Effector memory CD4-positive, alpha-beta T cell (primary cell): ENCODE results near the gene HYAL3.
A peak's percentile ranks its signal among the peaks of the same experiment; 100 is the strongest.

Experiments
- DNase-seq, 3 donors: peaks; one replicate each; pipeline ENCODE4 v3.0.0-alpha.2; 2020
- H3K27ac ChIP-seq: 2 replicates; pipeline ENCODE4 v1.7.0; 2013; ENCODE audit warnings: mild to moderate bottlenecking, low read length, moderate library complexity; ENCODE audit not compliant: insufficient read depth, poor library complexity, severe bottlenecking
- H3K27me3 ChIP-seq: replicated peaks from 2 replicates; pipeline ENCODE4 v1.7.0; 2013; ENCODE audit warnings: mild to moderate bottlenecking, low read length; ENCODE audit not compliant: insufficient read depth, control insufficient read depth, poor library complexity, severe bottlenecking
- H3K36me3 ChIP-seq: 2 replicates; pipeline ENCODE4 v1.7.0; 2013; ENCODE audit warnings: mild to moderate bottlenecking, low read length, moderate library complexity; ENCODE audit not compliant: control insufficient read depth, insufficient read depth
- H3K4me1 ChIP-seq: 2 replicates; pipeline ENCODE4 v1.7.0; 2013; ENCODE audit warnings: low read length, mild to moderate bottlenecking; ENCODE audit not compliant: control insufficient read depth, insufficient read depth, poor library complexity, severe bottlenecking
- H3K4me3 ChIP-seq: 2 replicates; pipeline ENCODE4 v1.7.0; 2013; ENCODE audit warnings: low read length, low read depth, mild to moderate bottlenecking; ENCODE audit not compliant: insufficient read depth, poor library complexity, severe bottlenecking
- H3K9me3 ChIP-seq: 2 replicates; pipeline ENCODE4 v1.7.0; 2013; ENCODE audit warnings: mild to moderate bottlenecking, low read length, moderate library complexity; ENCODE audit not compliant: control insufficient read depth

HYAL3 gene

DNA sequence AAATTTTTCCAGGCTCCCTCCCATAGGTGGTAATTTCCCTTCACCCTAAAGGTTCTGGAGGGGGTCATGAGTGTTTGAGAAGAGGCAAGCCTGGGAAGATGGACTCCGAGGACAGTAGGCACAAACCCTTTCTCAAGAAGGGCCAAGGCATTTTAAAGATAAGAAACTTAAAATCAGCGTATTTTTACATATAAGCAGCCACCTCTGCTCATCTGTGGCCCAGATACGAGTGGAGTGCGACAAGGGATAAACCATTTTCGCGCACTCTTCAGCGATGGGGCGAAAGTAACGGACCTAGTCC, 40.9 kb upstream of the HYAL3 start:
- H3K27ac ChIP-seq: peak overlapping the region; percentile 95
- H3K36me3 ChIP-seq: no peaks in the 10 kb centered on the region
- H3K27me3 ChIP-seq: no peaks in the 10 kb centered on the region
- H3K4me3 ChIP-seq: peak overlapping the region; percentile 51
- H3K9me3 ChIP-seq: no peaks in the 10 kb centered on the region
- DNase-seq: no peak
- peaks cover 36% of the 10 kb centered on the region for H3K4me1 ChIP-seq

DNA sequence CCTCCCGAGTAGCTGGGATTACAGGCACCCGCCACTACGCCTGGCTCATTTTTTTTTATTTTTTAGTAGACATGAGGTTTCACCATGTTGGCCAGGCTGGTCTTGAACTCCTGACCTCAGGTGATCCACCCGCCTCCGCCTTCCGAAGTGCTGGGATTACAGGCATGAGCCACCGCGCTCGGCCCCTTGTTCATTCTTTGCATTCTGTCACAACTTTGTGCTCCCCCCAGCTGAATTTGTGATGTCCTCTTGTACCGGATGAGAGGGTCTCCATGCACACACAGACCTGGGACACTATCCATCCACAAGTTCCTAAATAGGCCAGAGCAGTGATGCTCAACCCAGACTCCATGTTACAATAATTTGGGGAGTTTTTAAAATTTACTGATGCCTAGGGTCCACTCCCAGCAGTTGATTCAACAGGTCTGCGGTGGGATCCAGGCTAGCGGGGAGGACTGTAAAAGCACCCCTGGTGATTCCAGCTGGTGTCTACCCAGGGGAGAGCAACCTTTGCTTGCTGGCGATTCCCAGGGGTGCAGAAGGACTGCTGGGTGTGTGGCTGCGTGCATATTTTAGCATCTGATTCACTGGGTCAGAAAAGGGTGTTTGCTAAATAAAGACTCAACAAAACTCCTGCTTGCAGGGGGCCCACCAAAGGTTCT, 40.4 kb upstream of the HYAL3 start:
- DNase-seq: no peak
- H3K9me3 ChIP-seq: no peaks in the 10 kb centered on the region
- peaks cover 39% of the 10 kb centered on the region for H3K4me1 ChIP-seq
- H3K4me3 ChIP-seq: peak overlapping the region; percentile 51
- no peaks in the 10 kb centered on the region for H3K36me3 ChIP-seq
- no peaks in the 10 kb centered on the region for H3K27me3 ChIP-seq
- peak overlapping the region; percentile 95 for H3K27ac ChIP-seq

DNA sequence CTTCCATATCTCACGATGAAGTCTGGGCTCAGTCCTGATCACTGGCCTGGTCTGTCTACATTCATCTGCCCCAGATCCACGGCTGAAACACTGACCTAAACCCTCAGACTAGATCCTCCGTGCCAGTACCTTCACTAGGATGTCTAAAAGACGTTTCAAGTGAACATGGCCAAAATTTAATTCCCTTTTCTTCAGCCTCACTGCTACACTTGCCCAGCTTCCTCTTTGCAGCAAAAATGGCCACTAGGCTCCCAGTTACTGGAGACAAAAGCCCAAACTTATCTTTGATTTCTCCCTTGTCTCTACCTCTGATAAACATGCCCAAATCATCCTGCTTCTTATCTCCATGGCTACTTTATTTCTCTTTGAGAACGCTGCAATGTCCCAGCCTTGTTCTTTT, 39.8 kb upstream of the HYAL3 start:
- Histone ChIP-seq H3K4me1 (peaks cover 45% of the 10 kb centered on the region), H3K9me3 (no peaks in the 10 kb centered on the region), H3K27me3 (no peaks in the 10 kb centered on the region), H3K4me3 (peak overlapping the region; percentile 77), H3K36me3 (no peaks in the 10 kb centered on the region), H3K27ac (peak overlapping the region; percentile 95)
- no peak for DNase-seq

DNA sequence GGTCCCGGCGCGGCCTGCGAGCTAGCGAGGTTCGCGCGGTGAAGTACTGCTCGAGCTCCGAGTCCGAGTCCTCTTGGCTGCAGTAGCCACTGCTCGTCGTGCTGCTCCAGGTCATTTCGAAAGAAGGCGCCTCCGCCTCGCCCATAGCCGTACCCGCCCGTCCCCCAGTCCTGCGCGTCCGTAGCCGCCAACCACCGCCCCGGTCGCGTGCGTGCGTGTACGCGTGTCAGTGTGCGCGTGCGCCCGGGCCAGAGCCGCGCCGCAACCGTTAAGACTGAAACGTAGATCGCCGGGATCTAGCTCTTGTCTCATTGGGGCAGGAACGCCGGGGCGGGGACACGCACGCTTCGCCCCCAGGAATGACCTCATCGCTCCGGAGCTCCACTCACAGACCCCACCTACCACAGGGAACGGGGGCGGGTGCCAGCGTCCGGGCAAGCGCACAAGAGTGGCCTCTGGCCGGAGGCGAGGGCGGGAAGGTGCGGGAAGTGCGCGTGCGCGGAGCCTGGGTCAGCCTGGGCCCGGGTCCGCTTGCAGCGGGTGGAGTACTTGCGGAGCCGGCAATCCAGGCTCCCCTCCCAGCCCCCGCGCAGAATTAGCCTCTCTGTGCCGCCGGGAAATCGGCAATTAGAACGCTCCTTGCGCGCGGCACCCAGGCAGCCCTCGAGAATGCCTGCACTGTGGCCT, 38.1 kb upstream of the HYAL3 start:
- Histone ChIP-seq H3K27me3 (no peaks in the 10 kb centered on the region), H3K9me3 (no peaks in the 10 kb centered on the region), H3K4me1 (peaks cover 52% of the 10 kb centered on the region), H3K27ac (peak overlapping the region; percentile 95), H3K4me3 (peak overlapping the region; percentile 77), H3K36me3 (no peaks in the 10 kb centered on the region)
- DNase-seq: peak; percentile 86 to 94 (median 90)

DNA sequence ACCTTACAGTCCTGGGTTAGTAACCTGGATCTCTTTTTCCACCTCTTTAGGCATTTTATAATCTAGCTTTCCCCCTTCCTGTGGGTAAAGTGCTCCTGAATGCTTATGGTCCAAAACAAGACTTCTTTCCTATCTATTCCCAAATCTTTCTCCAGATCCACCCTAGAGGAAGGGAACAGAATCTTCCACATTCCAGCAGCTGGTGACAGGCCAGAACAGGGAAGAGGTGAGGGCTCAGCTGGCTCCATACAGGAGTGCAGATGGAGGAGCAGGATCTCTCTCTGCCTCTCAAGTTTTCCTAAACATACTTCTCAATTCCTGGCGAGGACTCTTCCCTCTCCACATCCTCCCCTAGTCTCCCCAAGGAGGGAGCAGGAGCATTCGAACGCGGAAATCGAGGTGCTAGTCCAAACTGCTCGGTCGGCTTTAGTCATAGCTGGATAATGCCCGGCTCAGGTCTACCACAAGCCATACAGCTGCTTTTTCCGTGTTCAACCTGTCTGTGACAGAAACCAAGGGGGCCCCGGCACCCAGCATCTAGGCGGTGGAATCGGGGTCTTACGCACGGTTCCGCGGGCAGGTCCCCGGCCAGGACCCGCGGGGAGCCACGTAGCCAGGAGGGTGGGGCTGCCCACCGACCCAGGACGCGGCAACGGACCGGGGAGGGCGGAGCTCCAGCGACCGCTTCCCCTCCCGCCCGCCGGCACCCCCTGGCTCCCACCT, 37.4 kb upstream of the HYAL3 start:
- H3K9me3 ChIP-seq: no peaks in the 10 kb centered on the region
- DNase-seq: no peak
- H3K4me3 ChIP-seq: peak overlapping the region; percentile 77
- H3K27me3 ChIP-seq: no peaks in the 10 kb centered on the region
- H3K27ac ChIP-seq: peak overlapping the region; percentile 95
- peaks cover 52% of the 10 kb centered on the region for H3K4me1 ChIP-seq
- H3K36me3 ChIP-seq: peaks cover 7% of the 10 kb centered on the region

DNA sequence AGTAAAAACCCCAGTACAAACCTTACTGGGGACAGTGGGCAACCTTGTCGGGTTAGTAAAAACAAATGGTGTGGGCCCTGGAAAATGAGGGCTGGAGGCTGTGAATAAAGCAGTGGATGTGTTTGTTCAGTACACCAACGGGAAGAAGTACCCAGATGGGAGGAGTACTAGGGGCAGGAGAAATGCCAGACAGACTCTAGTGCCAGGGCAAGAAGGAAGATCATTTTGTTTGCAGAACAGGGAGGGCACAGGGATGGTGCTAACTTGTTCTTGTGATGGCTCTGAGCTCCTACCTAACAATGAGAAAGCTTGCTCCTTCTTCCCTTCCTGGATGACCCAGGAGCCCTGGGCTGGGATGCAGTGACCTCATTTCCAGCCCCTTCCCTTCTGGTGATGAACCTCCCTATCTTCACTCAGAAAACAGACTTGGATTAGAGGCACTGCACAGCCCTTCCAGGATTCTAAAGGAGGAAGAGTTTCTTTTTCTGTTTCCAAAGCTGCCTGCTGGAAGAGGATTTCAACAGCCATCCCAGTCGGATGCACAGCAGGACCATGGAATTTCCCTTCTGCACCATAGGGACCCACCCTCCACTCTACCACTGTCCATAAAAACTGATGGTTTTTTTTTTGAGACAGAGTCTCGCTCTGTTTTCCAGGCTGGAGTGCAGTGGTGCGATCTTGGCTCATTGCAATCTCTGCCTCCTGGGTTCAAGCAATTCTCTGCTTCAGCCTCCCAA, 35.3 kb upstream of the HYAL3 start:
- H3K9me3 ChIP-seq: no peaks in the 10 kb centered on the region
- no peak overlapping the region for H3K4me3 ChIP-seq
- H3K4me1 ChIP-seq: peaks cover 33% of the 10 kb centered on the region
- H3K36me3 ChIP-seq: peaks cover 25% of the 10 kb centered on the region
- no peaks in the 10 kb centered on the region for H3K27me3 ChIP-seq
- DNase-seq: no peak
- peak overlapping the region; percentile 95 for H3K27ac ChIP-seq

DNA sequence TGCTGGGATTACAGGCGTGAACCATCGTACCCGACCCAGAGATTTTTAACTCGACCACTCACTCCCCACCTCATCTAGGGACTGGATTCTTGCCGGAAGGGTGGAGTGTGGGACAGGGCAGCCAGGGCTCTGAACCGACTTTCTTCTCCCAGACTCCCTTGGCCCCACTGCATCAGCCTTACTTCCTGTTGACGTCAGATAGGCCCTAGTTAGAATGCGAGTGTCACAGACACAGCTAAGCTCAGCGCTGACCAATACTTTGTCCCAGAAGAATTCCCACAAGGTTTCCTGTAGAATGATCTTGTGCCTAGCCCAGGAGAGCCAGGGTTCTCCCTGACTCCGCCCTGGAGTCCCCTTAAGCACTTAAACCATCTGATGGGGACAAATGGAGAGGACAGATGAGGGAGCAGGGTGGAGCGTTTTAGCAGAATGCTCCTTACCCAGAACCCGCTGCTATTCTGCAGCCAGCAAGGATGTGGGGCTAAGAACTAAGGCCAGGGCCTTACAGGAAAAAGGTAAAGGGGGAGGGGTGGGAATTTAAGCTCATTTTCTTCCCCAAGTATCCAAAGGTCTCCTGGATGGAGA, 34.6 kb upstream of the HYAL3 start:
- Histone ChIP-seq H3K27me3 (no peaks in the 10 kb centered on the region), H3K4me3 (no peak overlapping the region), H3K36me3 (peaks cover 25% of the 10 kb centered on the region), H3K9me3 (no peaks in the 10 kb centered on the region), H3K4me1 (peaks cover 31% of the 10 kb centered on the region), H3K27ac (peak overlapping the region; percentile 95)
- DNase-seq: no peak

DNA sequence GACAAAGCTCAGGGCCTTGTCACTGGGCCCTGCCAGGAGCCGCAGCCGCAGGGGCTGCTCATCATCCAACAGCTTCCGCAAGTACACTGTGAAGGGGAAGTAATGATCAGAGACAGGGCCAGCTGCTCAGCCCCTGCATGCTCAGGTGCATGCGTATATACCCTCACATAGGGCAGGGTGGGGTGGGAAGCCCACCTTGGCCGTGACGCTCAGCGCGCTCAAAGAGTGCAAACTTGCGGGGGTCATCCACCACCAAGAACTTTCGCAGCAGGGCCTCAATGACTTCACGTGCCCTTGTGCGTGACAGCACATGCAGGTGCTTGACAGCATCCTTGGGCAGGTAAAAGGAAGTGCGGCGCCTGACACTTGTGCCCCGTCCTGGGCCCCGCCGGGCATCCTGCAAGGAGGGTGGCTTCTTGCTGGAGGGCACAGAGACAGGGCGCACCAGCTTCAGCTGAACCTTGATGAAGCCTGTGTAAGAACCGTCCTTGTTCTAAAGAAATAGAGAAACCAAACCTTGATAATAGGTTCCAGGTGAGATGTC, 32.2 kb upstream of the HYAL3 start:
- no peaks in the 10 kb centered on the region for H3K27me3 ChIP-seq
- H3K4me1 ChIP-seq: peaks cover 41% of the 10 kb centered on the region

DNA sequence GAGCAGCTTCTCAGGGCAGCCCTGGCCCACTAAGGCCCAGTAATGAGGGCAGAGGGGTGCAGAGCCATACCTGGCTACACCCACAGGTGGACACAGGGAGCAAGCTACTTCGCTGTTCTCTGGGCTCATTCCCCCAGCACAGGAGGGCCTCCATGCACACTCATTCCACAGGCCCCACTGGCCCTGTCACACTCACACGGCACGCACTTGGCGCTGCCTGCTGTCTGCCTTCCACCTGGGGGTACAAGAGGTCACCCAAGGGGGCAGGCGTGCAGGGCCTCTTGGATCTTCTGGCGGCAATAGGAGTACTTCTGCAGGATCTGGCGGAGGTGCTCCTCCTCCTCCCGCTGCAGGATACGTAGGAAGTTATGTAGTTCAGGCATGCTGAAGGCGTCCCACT, 31.1 kb upstream of the HYAL3 start:
- H3K4me1 ChIP-seq: peaks cover 33% of the 10 kb centered on the region
- no peak overlapping the region for H3K4me3 ChIP-seq
- H3K36me3 ChIP-seq: peaks cover 25% of the 10 kb centered on the region
- H3K9me3 ChIP-seq: no peaks in the 10 kb centered on the region
- no peak for DNase-seq
- H3K27ac ChIP-seq: no peak overlapping the region
- no peaks in the 10 kb centered on the region for H3K27me3 ChIP-seq

More for the DNA sequence above, 32.2 kb upstream of the HYAL3 start:
- H3K4me3 ChIP-seq: no peak overlapping the region
- H3K36me3 ChIP-seq: peaks cover 25% of the 10 kb centered on the region
- no peak overlapping the region for H3K27ac ChIP-seq
- no peak for DNase-seq
- H3K9me3 ChIP-seq: no peaks in the 10 kb centered on the region
